Ishikawa (cell line): ENCODE data around the gene KLHL34.

Source experiments
- CEBPB ChIP-seq: IDR thresholded peaks from 2 replicates; pipeline ENCODE4 v1.6.1; 2012
- CREB1 ChIP-seq: IDR thresholded peaks from 2 replicates; pipeline ENCODE4 v1.6.1; 2012; ENCODE audit warnings: low read depth
- EGR1 ChIP-seq: IDR thresholded peaks from 2 replicates; pipeline ENCODE4 v1.6.1; 2012
- EP300 ChIP-seq: IDR thresholded peaks from 2 replicates; pipeline ENCODE4 v1.6.1; 2012; ENCODE audit warnings: borderline replicate concordance
- FOXM1 ChIP-seq: IDR thresholded peaks from 2 replicates; pipeline ENCODE4 v1.6.1; 2012; ENCODE audit warnings: low read depth, borderline replicate concordance
- NFIC ChIP-seq: IDR thresholded peaks from 2 replicates; pipeline ENCODE4 v1.6.1; 2012
- RAD21 ChIP-seq: IDR thresholded peaks from 2 replicates; pipeline ENCODE4 v1.6.1; 2012; ENCODE audit warnings: low read depth
- TAF1 ChIP-seq: IDR thresholded peaks from 2 replicates; pipeline ENCODE4 v1.6.1; 2012; ENCODE audit warnings: low read depth, mild to moderate bottlenecking
- TCF12 ChIP-seq: IDR thresholded peaks from 2 replicates; pipeline ENCODE4 v1.6.1; 2012; ENCODE audit warnings: low read depth
- TEAD4 ChIP-seq: IDR thresholded peaks from 2 replicates; pipeline ENCODE4 v1.6.1; 2012
- YY1 ChIP-seq: IDR thresholded peaks from 2 replicates; pipeline ENCODE4 v1.6.1; 2012; ENCODE audit warnings: low read depth
- ZBTB7A ChIP-seq: IDR thresholded peaks from 2 replicates; pipeline ENCODE4 v1.6.1; 2012; ENCODE audit warnings: low read depth
- TF ChIP-seq, protein P1 (sequence below): IDR thresholded peaks from 2 replicates; pipeline ENCODE4 v1.6.1; 2012; ENCODE audit warnings: low read depth, mild to moderate bottlenecking
- TF ChIP-seq, protein P2 (sequence below): IDR thresholded peaks from 2 replicates; pipeline ENCODE4 v1.6.1; 2012
- TF ChIP-seq, protein P3 (sequence below): IDR thresholded peaks from 2 replicates; pipeline ENCODE4 v1.6.1; 2012

KLHL34 gene

DNA sequence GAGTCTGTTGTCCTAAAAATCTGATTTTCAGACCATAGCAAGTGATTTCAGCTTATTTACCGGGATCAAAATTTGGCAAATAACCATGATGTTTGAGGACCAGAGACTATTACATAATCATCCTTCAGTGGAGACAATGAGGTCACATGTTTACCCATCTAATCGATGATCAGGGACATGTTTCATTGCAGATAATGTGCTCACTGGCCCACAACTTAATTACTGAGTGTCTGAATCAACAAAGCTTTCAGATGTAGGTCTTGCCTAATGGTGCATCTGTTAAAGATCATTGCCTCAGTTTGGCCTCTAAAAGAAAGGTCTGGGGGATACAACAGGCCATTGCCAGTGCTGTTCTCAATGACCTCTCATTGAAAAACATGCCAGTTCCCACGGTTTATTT lies 42.8 kb upstream of the KLHL34 start:
- no peak for TF ChIP-seq CEBPB
- no peak for TF ChIP-seq TEAD4
- TF ChIP-seq EP300 = no peak
- TF ChIP-seq EGR1 = no peak
- TF ChIP-seq, protein P1, sequence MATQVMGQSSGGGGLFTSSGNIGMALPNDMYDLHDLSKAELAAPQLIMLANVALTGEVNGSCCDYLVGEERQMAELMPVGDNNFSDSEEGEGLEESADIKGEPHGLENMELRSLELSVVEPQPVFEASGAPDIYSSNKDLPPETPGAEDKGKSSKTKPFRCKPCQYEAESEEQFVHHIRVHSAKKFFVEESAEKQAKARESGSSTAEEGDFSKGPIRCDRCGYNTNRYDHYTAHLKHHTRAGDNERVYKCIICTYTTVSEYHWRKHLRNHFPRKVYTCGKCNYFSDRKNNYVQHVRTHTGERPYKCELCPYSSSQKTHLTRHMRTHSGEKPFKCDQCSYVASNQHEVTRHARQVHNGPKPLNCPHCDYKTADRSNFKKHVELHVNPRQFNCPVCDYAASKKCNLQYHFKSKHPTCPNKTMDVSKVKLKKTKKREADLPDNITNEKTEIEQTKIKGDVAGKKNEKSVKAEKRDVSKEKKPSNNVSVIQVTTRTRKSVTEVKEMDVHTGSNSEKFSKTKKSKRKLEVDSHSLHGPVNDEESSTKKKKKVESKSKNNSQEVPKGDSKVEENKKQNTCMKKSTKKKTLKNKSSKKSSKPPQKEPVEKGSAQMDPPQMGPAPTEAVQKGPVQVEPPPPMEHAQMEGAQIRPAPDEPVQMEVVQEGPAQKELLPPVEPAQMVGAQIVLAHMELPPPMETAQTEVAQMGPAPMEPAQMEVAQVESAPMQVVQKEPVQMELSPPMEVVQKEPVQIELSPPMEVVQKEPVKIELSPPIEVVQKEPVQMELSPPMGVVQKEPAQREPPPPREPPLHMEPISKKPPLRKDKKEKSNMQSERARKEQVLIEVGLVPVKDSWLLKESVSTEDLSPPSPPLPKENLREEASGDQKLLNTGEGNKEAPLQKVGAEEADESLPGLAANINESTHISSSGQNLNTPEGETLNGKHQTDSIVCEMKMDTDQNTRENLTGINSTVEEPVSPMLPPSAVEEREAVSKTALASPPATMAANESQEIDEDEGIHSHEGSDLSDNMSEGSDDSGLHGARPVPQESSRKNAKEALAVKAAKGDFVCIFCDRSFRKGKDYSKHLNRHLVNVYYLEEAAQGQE = no peak
- no peak for TF ChIP-seq TAF1
- TF ChIP-seq ZBTB7A = no peak
- TF ChIP-seq RAD21 = no peak

DNA sequence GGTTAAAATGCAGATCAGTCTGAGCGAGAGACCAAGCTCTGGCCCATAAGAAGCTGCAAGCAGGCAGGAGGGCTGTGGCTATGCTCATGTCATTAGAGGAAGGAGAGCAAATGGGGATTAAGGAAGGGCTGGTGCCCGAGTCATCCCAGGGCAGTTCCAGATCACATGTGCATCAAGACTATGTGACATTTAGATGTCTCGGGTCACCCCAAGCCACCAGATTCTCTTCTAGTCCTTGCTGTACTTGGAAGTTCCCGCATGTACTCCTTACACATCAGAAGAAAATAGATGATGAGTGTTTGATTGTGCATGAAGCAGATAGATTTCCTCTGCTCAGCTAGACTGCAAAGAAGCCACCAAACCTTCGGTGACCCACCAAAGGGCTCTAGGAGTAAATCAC lies 42.1 kb upstream of the KLHL34 start:
- TF ChIP-seq EP300 (no peak), ZBTB7A (no peak), RAD21 (no peak), CEBPB (no peak), FOXM1 (no peak), TEAD4 (no peak)
- TF ChIP-seq, protein P2, sequence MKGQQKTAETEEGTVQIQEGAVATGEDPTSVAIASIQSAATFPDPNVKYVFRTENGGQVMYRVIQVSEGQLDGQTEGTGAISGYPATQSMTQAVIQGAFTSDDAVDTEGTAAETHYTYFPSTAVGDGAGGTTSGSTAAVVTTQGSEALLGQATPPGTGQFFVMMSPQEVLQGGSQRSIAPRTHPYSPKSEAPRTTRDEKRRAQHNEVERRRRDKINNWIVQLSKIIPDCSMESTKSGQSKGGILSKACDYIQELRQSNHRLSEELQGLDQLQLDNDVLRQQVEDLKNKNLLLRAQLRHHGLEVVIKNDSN = no peak
- TF ChIP-seq, protein P1 = no peak

DNA sequence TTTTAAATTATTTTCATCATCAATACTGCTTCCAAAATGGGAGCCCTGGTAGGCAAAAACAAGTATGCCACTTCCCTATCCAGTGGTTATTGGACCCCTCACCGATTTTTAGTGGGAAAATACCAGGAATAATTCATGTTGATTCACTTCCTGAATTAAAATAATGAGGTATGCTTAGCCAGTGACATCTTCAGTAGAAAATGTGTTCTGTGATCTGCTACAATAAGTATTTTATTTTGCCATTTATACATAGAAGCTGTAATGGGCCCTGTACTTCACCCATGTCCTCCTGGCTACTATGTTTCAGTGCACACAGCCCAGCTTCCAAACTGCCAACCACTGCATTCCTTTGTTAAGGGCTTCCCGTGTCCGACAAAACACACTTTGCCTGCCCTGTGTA lies 41.0 kb upstream of the KLHL34 start:
- no peak for TF ChIP-seq YY1
- no peak for TF ChIP-seq ZBTB7A
- no peak for TF ChIP-seq FOXM1
- TF ChIP-seq TAF1 = no peak
- TF ChIP-seq TEAD4 = no peak
- TF ChIP-seq, protein P2 = no peak
- TF ChIP-seq TCF12 = no peak
- TF ChIP-seq EP300 = no peak
- TF ChIP-seq, protein P3, sequence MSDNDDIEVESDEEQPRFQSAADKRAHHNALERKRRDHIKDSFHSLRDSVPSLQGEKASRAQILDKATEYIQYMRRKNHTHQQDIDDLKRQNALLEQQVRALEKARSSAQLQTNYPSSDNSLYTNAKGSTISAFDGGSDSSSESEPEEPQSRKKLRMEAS = no peak
- TF ChIP-seq RAD21 = no peak

DNA sequence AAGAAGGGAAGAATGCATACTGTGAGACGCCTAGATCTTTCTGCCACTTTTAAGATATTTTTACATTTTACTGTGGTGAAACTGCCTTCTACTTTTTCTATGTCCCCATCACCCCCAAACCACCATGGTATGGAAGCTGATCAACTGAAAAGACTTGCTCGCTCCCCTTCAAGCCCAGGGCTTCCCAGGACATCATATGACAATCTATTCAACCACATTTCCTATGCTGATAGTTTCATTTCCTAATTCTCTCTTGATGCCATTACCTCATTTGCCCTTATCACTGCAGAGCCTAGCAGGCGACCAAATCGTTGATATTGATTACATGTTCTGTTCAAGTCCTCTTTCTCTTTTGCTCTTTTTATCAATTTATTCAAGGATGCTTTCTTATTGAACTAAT lies 40.1 kb upstream of the KLHL34 start:
- TF ChIP-seq RAD21 = no peak
- no peak for TF ChIP-seq TCF12
- TF ChIP-seq TEAD4 = no peak
- TF ChIP-seq, protein P3 = no peak
- TF ChIP-seq ZBTB7A = no peak
- TF ChIP-seq EP300 = no peak

DNA sequence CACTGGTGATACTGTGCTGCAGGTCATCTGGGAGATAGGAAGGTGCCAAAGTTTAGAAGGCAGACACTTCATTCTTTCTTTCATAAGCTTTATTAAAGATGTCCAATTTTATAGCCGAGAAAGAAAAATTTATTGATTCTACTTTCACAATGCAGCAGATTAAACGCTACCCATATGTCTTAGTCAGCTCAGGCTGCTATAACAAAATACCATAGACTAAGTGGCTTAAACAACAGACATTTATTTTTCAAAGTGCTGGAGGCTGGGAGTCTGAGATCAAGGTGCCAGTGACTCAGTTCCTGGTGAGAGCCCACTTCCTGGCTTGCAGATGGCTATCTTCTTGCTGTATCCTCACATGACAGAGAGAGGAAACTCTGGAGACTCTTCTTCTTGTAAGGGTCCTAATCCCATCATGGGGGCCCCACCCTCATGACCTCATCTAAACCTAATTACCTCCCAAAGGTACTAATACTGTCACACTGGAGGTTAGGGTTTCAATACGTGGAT lies 33.4 kb upstream of the KLHL34 start:
- no peak for TF ChIP-seq YY1
- TF ChIP-seq, protein P2 = no peak
- no peak for TF ChIP-seq TEAD4
- no peak for TF ChIP-seq NFIC
- TF ChIP-seq RAD21 = no peak
- no peak for TF ChIP-seq EP300
- TF ChIP-seq CREB1 = no peak
- no peak for TF ChIP-seq ZBTB7A
- TF ChIP-seq, protein P1 = no peak
